HG02623 (cell line): ENCODE measurements around the gene SETD7.

Source experiments
- ATAC-seq: cut with Tn5 transposase; IDR thresholded peaks from one replicate; pipeline ENCODE4 v1.9.1; 2021; ENCODE audit warnings: moderate library complexity; ENCODE audit not compliant: unreplicated experiment

SETD7 gene

DNA sequence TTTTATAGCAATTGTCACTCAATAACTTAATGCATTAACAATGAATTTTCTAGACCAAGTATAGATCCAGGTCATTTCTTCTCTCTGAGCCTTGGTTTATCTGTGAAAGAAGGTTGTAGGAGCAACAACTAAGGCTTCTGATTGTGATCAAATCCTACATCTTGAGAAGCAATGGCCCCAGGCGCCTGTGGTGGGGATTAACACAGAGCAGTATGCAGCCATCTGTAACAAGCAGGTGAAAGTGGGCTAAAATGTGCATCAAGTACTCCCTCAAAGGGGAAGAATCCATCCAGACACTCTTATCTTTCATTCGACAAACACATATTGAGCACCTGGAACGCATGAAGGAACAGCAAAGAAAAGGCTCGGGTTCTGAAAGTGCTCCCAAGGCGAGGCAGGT, 19.1 kb upstream of the SETD7 start:
- ATAC-seq, result no peak

DNA sequence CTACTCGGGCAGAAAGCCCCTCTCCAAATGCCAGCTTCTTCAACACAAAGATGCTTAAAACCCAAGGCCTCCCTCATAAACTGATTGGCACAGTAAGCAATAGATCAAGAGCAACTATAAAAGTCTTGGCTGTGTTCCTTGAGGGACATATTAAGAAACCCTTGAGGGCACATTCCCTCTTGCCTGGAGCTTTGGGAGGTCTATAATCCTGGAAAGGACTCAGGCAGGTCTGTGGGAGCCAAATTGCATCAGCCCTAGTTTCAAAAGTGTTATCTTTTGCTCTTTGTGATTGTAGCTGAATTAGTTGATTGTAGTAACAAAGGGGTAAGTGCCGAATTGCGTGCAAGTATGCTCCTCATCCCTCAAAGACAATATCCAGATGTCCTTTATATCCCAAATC, 18.6 kb upstream of the SETD7 start:
- no peak for ATAC-seq

DNA sequence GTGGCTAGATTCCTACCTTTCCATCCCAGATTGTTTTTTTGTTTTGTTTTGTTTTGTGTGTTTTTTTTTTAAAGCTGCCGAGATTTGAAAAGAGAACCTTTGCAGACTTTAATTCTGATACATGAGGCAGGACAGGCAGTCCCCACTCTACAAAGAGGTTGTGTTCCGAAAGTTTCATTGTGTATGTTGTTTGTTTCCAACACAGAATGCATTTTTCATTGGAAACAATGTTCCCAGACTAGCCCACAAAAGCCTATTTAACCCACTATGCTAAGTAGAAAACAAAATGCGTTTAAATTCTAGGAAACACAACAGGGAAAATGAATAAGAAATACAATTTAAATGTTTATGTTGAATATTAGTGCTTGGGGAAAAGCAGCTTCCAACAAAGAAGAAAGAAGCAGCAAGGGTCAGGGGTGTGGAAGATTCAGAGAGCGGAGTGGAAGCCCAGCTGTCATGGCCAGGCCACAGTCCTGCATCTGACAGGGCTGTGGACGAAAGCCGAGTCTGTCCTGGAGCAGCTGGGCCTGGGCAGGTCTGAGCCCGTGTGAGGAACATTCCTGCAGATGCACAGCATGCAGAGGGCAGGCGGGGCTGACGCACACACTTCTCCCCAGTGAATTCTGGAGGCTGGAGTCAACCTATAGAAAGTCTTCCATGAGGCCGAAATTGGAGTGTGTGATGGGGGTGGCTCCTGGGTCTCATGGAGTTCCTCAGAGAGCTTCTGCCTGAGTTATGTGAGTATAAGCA, 12.4 kb upstream of the SETD7 start:
- ATAC-seq, result no peak

DNA sequence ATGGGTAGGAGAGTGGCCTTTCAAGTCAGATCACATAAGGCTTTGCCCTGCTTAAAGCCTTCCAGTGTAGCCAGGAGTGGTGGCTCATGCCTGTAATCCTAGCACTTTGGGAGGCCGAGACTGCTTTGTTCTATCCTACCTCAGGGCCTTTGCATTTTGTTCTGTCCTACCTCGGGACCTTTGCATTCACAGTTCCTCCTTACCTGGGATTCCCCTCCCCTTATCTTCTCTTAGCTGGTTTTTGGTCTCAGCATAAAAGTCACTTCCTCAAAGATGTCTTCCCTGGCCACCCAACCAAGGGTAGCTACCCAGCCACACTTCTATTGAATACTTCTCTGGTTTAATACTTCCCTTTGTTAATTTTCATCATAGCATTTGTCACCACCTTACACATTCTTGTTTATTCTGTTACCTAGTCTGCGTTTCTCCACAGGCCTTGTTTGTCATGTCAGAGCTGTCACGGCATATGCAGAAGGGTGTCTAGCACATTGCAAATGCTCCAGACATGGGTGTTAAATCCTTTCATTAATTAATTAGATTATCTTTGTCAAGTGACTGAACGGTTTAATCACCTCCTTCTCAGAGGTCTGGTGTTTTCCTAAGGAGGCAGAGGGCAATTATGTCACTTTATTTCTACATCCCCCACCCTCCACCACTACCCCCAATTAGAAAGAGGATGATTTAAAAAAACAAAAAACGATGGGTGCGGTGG, 11.3 kb upstream of the SETD7 start:
- ATAC-seq, result no peak

DNA sequence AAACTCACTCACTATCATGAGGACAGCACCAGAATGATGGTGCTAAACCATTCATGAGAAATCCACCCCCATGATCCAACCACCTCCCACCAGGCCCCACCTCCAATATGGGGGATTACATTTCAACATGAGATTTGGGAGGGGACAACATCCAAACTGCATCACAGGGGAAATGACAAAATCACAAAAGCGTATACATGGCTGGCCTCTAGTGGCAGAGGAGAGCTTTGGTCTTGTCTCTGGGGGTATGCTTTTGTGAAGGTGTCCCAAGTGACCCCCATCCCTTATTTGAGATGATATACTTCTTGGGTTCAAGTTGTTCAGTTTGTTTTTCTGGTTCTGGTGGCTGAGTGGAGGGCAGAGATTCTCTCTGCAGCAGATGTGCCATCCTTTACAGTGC, 8.5 kb upstream of the SETD7 start:
- ATAC-seq, result no peak

DNA sequence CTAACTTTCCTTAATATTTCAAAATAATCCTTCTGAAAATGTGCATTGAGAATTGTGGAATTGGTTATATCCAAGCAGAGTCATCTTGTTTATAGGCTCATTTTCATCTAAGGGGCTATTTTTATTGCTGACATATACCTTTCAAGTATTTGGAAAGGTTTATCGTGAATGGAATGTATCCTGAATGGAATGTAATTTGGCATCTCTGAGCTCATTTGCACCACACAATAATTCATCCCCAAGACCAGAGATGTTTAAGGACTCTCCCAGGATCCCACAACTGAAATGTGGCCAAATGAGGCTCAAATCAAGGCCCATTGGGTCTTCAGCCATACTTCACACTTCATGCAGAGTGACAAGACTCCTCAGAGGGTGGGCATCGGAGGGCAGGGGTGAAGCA, 7.5 kb upstream of the SETD7 start:
- no peak for ATAC-seq

DNA sequence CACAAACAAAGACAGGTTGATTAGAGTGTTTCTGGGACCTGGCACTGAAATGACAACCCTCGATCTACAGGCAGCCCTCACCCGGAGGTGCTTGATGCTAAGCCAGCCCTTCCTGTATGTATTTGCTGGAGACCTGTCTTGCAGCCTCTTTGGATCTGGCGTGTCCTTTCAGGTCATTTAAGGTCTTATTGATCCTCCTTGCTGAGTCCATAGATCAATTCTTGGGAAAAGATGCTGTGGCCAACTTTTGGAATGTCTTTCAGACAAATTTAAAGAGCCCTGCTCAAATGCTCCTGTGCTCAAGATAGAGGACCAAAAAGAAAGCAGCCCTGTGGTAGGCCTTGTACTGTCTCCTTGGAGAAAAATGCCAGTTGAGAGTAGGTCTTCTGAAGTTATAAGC, 6.8 kb upstream of the SETD7 start:
- no peak for ATAC-seq

DNA sequence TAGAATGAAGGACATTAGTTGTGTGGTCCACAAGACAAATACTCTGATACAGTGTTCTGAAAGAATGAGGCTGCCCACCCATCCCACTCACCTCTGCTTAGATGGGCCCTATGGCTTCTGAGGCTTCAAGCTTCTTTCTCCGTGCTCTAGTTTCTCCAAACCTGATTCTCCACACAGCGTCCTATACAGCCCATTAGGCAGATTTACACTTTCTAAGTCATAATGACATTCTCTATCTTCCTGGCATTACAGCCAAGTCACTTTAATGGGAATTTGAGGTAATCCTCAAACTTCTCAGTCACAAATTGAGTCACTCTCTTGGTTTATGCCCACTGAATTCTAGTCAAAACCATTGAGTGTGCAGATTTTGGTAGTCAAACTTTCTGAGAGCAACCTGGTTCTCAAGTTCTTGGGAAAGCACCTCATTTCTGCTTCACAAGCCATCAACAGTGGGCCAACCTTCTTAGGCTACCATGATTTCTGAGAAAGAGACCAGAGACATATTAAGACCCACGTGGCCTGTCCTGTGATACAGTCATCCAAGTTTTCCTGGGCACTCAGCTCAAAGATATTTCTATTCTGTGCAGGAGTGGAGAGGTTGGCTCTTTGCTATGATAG, 6.2 kb upstream of the SETD7 start:
- no peak for ATAC-seq

DNA sequence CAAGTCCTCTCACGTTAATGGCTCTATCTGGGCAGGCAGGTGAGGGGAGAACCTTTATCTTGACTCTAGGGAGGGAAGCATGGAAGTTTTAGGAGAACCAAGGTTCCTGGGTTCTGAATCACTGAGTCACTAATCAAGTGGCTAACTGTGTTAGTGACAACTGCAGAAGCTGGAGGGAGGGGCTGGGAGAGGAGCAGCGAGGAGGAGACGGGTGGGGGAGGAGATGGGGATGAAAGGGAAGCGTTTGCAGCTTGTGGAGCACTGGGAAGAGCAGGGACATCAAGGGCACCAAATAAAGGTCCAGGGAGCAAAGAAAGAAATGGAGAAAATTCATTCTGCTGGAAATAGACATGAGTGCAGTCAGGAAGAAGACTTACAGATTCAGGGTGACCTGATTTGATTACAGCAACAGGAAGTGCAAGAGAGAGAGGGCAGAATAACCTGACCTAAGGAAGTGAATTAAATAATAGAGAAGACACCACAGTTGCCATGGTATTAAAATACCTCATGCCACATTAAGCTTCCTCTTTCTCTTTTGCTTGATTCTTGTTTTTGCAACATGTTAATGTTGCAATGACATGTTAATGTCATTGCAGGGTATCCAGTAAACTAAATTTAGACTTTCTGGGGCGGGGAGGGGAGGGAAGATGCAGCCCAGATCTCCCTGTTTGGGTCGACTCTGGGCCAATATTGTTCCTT, 4.5 kb upstream of the SETD7 start:
- no peak for ATAC-seq

DNA sequence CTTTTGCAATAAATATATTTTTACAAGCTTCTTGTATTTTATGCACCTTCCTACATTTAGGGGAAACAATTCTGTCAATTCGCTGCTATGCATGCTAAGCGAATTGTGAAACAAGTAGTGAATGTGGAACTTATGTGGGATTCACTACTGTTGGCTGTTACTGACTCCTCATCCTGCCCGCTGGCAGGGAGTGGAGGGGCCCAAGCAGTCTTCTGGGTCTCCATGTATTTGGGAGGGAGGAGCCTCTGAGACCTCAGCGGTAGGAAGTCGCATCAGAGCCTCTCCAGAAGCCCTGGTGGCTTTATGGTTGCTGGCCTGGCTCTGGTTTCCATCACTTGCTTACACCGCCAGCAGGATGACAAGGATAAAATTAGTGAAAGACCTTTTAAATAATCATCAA, 3.7 kb upstream of the SETD7 start:
- no peak for ATAC-seq

DNA sequence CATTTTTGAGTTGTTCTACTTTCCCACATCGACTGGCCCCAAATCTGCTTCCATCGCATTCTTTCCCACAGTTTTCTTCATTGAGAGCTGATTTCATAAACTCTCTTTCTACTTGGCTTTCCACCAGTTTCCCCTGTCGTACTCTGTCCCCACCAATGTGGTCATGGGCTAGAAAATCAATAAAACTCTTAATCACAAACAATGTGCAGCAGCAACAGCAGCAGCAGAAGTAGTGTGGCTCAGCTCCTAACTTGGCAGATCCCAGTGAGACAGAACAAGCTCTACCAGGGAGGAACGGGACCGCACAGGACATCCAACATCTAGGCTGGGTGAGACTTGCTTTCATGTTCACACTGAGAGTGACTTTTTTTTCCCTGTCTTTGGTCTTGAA, 3.1 kb upstream of the SETD7 start:
- ATAC-seq, result no peak

DNA sequence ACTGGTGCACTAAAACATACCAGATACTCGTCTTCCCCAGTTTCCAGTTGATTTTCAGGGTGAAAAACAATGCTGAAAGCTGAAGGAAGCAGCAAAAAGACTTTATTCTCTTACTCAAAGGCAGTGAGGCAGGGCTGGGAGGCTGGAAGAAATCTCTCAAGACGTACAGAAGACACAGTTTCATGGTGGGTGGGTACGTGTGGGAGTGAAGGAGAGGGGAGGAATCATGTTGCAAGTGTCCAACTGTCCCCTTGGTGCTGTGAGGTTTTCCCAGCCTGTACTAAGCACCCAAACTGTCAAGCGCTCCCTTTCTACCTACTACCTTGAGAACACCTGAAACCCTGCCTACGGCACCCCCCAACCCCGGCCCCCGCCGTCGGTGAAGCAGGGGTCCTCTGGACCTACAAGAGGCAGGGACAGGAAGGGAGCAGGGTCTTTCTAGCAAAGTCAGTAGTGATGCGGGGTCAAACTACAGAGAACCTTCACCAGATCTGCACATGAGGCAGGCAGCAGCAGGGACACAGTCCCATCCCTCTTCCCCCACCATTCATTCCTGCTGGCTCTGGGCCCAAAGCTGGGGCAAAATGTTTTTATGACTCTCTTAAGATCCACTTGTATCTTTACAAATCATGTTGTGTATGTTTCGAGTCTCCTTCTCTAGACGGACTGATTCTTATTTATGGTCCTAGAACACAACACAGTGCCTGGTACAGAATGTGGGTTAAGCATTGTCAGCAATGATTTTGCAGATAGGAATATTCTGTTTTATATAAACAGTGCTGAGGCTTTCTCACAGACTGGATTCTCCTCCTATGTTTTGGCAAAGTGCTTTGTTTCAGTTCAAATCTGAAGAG, 2.4 kb upstream of the SETD7 start:
- no peak for ATAC-seq

DNA sequence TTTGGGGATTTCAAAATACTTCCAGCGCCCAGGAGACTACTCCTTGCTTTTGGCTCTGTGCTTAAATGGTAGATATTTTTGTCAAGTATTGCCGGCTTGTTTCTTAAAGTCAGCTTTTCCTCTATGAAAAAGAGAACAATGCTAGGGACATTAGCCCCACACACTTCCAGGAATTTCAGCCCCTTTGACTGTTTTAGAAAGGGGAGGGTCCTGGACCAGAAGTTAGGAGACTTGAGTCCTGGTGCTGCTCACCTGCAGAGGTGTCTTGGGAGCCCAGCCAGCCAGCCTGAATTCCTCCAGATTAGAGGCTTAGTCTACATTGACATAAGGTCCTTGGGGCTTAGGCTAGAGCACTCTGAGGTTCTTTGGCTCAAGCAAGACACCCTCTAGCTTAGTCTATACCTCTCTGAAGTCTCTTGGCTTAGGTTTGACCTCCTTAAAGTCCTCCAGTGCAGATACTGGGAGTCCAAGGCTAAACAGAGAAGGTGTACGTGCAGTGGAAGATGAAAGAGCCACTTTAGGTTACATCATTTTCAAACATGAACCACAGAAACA, 1.6 kb upstream of the SETD7 start:
- ATAC-seq, result no peak

DNA sequence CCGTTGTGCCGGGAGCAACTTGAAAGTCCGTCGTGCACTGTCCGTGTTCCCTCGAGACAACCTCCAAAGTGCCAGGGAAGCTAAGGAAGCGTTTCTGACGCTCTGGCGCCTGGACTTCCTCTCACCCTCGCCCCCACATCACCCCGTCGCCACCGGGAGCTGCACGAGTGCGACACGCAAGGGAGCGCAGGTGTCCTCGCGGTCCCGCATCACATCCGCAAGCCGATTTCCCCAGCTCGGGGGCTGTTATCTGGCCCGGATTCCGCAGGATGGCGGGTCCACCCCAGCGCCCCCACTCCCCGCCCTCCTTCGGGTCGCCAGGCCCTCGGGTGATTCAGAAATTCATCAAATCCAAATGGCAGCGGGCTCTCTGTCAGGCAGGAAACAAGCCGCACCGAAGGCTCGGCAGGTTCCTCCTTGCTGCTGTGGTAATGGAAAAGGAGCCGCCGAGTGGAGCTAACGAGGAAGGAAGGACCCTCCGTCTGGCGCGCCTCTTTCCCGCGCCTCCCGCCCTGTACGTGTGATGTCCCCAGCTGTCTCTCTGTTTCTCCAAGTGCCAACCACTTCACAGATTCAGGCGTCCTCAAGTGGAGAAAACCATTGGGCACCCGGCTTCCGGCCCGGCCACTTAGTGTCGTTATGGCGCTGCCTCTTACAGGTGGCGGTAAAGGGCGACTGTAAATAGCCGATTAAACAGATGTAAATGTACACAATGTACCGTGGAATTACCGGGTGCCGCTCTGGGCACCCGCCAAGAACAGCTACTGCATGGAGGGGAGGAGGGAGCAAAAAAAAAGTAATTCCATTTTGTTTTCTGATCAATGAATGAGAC, 921 bp upstream of the SETD7 start:
- ATAC-seq, result peak; percentile 19

DNA sequence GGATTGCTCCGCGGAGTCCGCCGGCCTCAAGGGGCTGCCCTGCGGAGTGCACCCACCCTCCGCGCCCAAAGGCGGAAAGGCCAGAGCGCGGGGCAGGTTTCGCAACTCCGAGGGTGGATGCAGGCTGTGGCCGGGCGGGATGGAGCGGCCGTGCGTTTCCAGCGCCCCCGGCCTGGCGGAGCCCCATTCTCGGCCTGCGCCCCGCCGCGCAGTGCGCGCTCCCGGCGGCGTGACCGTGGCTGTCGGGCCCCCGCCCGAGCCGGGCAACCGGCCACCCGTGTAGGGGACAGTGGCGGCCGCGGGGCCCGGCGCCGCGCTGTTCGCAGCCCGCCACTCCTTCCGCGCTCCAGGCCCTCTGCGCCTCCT, 331 bp downstream of the SETD7 start:
- ATAC-seq, result peak; percentile 14

DNA sequence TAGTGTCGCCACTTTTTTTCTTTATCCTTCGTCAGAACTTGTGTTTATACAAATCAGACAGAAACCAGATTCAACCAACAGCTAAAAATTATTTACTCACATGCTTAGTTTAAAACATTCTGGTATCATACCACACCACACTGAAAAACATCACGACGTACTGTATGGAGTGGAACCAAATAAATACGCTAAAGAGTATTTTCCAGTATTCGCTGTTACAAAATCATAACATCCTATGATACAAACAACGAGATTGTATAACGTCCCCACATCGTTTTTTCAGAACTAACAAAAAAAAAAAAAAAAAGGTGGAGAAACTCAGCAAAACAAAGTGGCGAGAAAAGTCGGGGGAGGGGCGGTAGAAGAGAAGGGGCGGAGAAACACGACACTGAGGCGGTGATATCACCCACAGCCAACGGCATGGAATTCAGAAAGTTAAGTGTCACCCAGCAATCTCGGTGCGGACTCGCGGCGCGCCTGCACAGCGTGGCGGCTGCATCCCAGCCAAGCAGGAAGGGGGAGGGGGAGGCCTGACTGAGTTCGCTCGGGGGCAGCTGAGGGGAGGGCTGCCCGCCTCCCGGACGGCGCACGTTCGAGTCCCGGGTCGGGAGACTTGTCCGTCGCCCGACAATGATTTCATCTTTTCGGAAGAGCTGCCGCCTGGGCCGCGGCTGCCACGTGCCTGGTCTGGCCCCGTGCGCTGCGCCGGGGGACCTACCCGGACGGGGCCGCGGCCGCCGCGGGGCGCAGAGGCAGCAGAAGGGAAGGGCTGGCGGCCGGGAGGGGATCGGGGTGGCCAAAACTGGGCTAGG, 920 bp downstream of the SETD7 start:
- ATAC-seq, result peak; percentile 26

DNA sequence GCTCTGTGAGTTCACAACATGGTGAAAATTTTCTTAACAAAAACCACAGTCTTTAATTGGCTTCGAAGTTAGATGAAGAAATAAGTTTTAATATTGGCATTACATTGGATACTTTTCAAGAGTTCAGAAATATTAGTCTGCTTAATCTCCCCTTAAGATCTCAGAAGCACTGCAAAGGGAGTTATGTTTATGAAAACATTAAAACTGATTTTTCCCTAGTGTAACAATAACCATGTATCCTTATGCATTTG, 1.5 kb downstream of the SETD7 start:
- no peak for ATAC-seq

DNA sequence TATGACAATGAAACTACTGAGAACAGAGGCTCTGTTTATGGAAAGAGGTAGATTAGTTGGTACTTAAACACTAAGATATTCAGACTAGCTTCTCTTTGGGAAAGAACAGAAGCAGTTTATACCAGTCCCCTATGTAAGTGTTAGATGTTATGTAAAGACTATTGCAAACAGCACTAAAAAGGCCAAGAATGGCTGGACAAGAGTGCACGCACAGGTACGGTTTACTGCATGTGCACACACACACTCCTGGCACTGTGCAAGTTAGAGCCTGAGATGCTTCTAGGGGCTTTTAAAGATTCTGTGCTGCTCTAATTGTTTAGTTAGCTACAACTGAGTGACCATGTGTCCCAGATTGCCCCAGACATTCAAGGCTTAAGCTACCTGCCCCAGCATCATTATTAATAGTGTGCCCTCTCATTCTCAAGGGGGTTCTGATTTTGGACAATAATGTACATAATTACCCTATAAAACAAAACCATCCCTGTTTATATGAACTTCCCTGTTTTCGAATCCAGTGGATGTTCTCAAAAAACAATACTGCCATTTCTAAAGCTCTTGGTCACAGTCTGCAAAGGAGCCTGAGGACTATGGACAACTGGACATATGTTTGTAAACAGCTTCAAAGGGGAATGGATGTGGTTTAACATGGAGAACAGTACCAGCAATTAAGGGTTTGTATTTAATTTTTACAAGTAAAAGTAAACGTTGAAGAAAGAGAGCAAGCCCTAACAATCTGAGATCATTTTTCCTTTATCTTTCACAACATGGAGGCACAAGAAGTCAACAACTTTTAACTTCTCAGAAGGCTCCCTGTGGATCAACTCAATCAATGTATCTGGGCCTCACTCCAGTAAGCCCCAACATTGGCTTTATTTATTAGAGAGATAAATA, 2.0 kb downstream of the SETD7 start:
- no peak for ATAC-seq
